Ovary (tissue), 9 donors: ENCODE measurements around the gene GLP1R. TPM values are rescaled to one million over a fixed set of nuclear protein-coding genes. Genes with fewer than 3 reads are reported as not detected.

Experiments
- DNase-seq, 5 donors: peaks; one replicate each; pipeline ENCODE4 v3.0.0-alpha.2; 2019 to 2020
- H3K27ac ChIP-seq, 2 donors: fragments of 200-600 bp; one replicate each; pipeline versions ENCODE4 v1.5.1 to v1.8.0; 2019 to 2022
- H3K27me3 ChIP-seq: fragments of 200-600 bp; one replicate; pipeline ENCODE4 v1.8.0; 2022
- H3K36me3 ChIP-seq: fragments of 200-600 bp; sonication (generic); one replicate; pipeline ENCODE4 v1.5.1; 2019
- H3K4me1 ChIP-seq: one replicate; pipeline ENCODE4 v1.8.1; 2013; ENCODE audit warnings: mild to moderate bottlenecking, moderate library complexity; ENCODE audit not compliant: insufficient read depth
- H3K4me3 ChIP-seq: fragments of 200-600 bp; sonication (generic); one replicate; pipeline ENCODE4 v1.5.1; 2017
- H3K9me3 ChIP-seq, 2 donors: fragments of 200-600 bp in 1 of 2; sonication (generic) in 1 of 2; one replicate each; pipeline versions ENCODE4 v1.5.1 to v1.8.1; 2013 to 2019; ENCODE audit warnings: mild to moderate bottlenecking in 1 of 2, moderate library complexity in 1 of 2
- EP300 ChIP-seq: sonication (generic); formaldehyde crosslinking; IDR thresholded peaks from one replicate; pipeline ENCODE4 v1.6.1; 2017; ENCODE audit warnings: antibody characterized with exemption
- POLR2A ChIP-seq: fragments of 450-650 bp; IDR thresholded peaks from one replicate; pipeline ENCODE4 v1.6.1; 2017; ENCODE audit warnings: antibody characterized with exemption, mild to moderate bottlenecking, moderate library complexity
- WGBS, 3 donors: extraction: QIAGEN DNeasy Blood & Tissue Kit in 1 of 3; methylation state at CpG; one replicate each; pipeline versions ENCODE4 v1.1.5 to v1.1.7; 2013 to 2017; 5-methylcytosine and 5-hydroxymethylcytosine counted together
- intact Hi-C, 4 donors: fragments of 100-400 bp; cut with DNase I; formaldehyde crosslinking; loops; one replicate each; pipeline versions ENCODE4 v1.11.0 to v1.15.1; 2022 to 2023
- polyA plus RNA-seq, 2 donors: library from polyadenylated mRNA; stranded (reverse); fragments of 200-250 nt in 1 of 2; fragments of 350-450 nt in 1 of 2; fragmentation: Illumina TruSeq in 1 of 2; extraction: RNeasy Lipid Tissue Mini Kit (QIAGEN cat#74804) in 1 of 2; gene quantifications; one replicate each; pipeline ENCODE4 v1.2.3, GENCODE V29; 2013 to 2014
- total RNA-seq, 7 donors: library from RNA; depleted of rRNA in 2 of 7; stranded (reverse); fragments of >200 nt in 2 of 7; fragmentation: NEBNext Ultra II Directional in 3 of 7; extraction: Animal tissue kit (Norgen Biotek cat#: 25700) in 3 of 7; gene quantifications; one replicate each; pipeline versions ENCODE4 v1.1.0 to v1.2.4, GENCODE V29; 2016 to 2023
- TF ChIP-seq, protein P1 (sequence below), 3 donors: fragments of 450-650 bp in 2 of 3; fragments of 200-600 bp in 1 of 3; IDR thresholded peaks; one replicate each; pipeline versions ENCODE4 v1.5.1 to v1.8.0; 2016 to 2022; ENCODE audit warnings: antibody characterized with exemption in 3 of 3, mild to moderate bottlenecking in 1 of 3
- donor health status: DM: no; HTN: no; CAD: no; lungs with moderate emphysema.
- donor health status: DM: no; HTN: no; CAD: no.
- donor health status: Bipolar disorder and iron deficiency.
- donor health status: DM: yes; HTN: yes; CAD: no.
- donor health status: DM: no; HTN: no; CAD: no.
- donor health status: DM: yes; HTN: yes; CAD: no.

GLP1R gene
- total and polyA plus RNA-seq, 9 donors = 0.08 TPM; not detected in 8

DNA sequence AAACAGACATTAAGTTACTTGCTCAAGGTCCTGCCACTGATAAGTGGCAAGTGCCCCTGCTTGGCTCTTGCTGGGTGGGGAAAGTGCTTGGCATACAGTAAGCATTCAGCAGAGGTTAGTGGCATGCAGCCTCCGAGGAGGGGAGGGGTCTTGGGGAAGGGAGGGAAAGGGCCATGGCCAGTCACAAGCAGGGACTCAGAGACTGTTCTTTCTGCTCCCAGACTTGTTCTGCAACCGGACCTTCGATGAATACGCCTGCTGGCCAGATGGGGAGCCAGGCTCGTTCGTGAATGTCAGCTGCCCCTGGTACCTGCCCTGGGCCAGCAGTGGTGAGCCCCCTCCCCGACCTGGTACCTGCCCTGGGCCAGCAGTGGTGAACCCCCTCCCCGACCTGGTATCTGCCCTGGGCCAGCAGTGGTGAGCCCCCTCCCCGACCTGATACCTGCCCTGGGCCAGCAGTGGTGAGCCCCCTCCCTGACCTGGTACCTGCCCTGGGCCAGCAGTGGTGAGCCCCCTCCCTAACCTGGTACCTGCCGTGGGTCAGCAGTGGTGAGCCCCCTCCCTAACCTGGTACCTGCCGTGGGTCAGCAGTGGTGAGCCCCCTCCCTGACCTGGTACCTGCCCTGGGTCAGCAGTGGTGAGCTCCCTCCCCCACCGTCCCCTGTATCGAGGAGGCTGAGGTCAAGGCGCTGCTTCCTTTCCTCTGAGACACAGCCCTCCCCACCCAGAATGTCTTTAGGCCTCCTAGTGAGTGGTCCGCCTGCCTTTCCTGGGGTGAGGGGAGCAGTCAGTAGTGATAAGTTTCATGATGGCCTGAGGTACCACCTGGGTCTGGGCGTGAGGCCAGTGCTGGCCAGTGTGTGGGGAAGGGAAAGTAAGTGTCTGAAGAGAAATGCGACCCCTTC lies 8.9 kb downstream of the GLP1R start:
- no peak for TF ChIP-seq EP300
- H3K27ac ChIP-seq = no peak overlapping the region
- WGBS, 3 donors = 60 to 70% (median 64%) methylated on average over 14 to 17 of the region's 17 CpGs
- H3K4me1 ChIP-seq = no peaks in the 10 kb centered on the region
- no peak overlapping the region for H3K4me3 ChIP-seq
- no peaks in the 10 kb centered on the region for H3K36me3 ChIP-seq
- intact Hi-C loops = no loop called here
- DNase-seq = no peak
- H3K27me3 ChIP-seq = no peaks in the 10 kb centered on the region
- H3K9me3 ChIP-seq = no peaks in the 10 kb centered on the region

DNA sequence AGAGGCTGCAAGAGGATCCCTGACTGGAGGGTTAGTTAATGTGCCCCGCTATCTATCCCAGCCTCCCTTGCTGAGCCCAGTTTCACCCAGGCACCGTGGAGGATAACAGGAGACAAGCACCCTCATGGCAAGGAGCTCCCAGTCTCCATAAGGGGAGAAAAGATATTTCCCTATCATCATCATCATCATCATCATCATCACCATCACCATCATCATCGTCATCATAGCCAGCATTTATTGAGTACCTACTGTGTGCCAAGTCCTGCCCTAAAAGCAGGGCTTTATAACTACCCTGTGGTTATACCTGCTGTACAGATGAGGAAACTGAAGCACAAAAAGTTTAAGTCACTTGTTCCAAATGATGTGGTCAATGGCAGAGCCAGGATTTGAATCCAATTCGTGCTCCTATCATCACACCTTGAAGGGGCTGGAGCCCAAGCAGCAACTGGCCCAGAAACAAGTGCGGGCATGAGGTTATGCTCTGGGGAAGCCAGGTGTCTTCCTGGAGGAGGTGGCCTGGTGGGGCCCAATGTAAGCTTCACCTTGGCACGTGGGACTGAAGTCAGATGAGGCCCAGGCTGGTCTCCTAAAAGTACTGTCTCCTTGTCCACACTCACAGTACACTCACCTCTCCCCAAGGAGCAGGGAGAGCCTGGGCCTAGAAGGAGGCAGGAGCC lies 10.0 kb downstream of the GLP1R start:
- Histone ChIP-seq H3K4me3 (no peak overlapping the region), H3K27me3 (no peaks in the 10 kb centered on the region), H3K9me3 (no peaks in the 10 kb centered on the region), H3K36me3 (no peaks in the 10 kb centered on the region), H3K27ac (no peak overlapping the region), H3K4me1 (no peaks in the 10 kb centered on the region)
- 83 to 86% (median 83%) methylated on average over 6 of the region's 6 CpGs for WGBS, 3 donors
- intact Hi-C loops = no loop called here
- DNase-seq = no peak
- TF ChIP-seq POLR2A = no peak

DNA sequence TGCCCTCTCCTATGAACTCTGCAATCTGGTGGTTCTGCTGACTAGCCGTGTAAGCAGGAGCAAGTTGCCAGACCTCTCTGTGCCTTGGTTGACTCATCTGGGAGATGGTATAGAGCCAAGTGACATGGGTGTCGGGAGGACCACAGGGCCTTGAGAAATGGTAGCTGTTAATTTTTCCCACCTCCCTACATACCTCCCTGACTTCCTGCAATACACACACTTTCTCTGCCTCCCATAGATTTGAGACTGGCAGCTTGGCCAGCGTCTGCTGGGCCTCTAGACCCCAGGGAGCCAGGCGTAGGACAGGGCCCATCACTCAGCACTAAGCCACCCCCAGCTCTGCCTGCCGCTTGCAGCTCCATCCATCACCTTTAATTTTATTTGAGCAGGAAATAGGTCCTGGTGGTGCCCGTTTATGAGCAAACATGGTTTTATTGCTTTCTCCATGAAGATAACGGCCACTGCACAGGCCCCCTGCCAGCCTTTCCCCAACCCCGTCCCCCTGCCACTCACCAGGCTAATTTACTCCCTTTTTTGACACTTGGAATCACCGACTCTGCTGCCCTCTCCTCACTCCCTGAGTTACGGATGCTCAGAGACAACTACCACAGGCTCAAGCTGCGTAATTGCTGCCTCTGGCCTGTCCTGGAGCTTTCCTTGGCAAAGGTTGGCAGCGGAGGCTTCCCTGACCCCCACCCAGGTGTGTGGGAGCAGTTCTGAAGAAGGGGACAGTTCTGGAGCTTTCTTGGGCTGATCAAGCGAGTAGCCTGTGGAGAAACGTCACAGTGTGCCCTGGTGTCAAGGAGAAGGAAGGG lies 11.1 kb downstream of the GLP1R start:
- Histone ChIP-seq H3K9me3 (no peaks in the 10 kb centered on the region), H3K4me1 (no peaks in the 10 kb centered on the region), H3K36me3 (no peaks in the 10 kb centered on the region), H3K27me3 (no peaks in the 10 kb centered on the region), H3K27ac (no peak overlapping the region), H3K4me3 (no peak overlapping the region)
- no peak for TF ChIP-seq EP300
- intact Hi-C loops = no loop called here
- no peak for DNase-seq
- 50 to 54% (median 51%) methylated on average over 14 of the region's 14 CpGs for WGBS, 3 donors

DNA sequence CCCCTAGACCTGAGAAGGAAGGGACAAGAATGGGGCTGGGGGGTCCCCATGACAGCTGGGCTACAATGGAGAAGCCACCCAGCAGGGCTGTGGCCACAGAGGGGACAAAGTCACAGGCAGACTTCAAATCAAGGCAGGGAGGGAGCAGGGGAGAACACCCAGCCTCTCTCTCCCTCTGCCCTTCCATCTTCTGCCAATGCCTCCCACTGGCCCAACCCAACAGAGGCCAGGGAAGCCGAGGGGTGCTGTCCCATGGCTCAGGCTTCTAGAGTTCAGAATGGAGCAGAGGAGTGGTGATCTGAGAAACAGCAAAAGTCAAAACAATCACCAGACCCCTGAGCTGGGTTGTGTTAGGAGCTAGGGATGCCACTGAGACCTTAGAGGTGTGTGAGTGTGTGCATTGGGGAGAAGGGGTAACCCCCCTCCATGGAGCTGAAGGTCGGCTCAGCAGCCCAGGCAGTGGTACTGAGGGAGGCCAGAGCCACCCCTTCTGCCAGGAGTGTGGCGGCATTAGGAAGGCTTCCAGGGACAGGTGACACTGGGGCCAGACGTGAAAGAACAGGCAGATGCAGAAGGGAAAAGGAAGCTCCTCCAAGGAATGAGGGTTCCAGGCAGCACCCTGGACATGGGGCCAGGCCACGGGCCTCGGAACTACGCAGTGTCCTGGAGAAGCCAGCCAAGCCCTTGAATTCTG lies 12.0 kb downstream of the GLP1R start:
- 46 to 54% (median 52%) methylated on average over 7 of the region's 7 CpGs for WGBS, 3 donors
- TF ChIP-seq POLR2A = no peak
- no peak for TF ChIP-seq EP300
- TF ChIP-seq, protein P1, sequence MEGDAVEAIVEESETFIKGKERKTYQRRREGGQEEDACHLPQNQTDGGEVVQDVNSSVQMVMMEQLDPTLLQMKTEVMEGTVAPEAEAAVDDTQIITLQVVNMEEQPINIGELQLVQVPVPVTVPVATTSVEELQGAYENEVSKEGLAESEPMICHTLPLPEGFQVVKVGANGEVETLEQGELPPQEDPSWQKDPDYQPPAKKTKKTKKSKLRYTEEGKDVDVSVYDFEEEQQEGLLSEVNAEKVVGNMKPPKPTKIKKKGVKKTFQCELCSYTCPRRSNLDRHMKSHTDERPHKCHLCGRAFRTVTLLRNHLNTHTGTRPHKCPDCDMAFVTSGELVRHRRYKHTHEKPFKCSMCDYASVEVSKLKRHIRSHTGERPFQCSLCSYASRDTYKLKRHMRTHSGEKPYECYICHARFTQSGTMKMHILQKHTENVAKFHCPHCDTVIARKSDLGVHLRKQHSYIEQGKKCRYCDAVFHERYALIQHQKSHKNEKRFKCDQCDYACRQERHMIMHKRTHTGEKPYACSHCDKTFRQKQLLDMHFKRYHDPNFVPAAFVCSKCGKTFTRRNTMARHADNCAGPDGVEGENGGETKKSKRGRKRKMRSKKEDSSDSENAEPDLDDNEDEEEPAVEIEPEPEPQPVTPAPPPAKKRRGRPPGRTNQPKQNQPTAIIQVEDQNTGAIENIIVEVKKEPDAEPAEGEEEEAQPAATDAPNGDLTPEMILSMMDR (IDR thresholded peaks at IDR 0.05) = no peak
- no peaks in the 10 kb centered on the region for H3K4me1 ChIP-seq
- no peak overlapping the region for H3K27ac ChIP-seq
- no peaks in the 10 kb centered on the region for H3K27me3 ChIP-seq
- no peak for DNase-seq
- H3K9me3 ChIP-seq = no peaks in the 10 kb centered on the region
- intact Hi-C loops = no loop called here
- no peak overlapping the region for H3K4me3 ChIP-seq
- no peaks in the 10 kb centered on the region for H3K36me3 ChIP-seq

DNA sequence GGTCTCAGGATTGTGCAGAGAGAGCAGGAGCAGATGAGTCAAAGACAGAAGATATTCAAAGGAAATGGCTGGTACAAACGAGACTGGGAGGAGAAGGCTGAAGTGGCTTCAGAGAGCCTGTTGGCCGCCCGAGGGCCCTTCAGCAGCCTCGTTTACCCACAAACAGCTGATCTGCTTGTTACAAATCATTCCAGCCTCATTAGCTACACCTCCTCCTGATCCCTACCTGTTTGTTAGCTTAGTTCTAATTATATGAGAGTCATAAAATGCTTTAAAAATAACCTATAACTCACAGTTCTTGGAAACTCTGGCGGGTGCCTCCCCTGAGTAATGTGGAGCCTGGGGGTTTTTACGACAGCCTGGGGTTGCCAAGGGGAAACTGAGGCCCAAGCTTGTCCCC lies 12.6 kb downstream of the GLP1R start:
- H3K9me3 ChIP-seq = no peaks in the 10 kb centered on the region
- H3K36me3 ChIP-seq = no peaks in the 10 kb centered on the region
- intact Hi-C loops = no loop called here
- TF ChIP-seq, protein P1 (IDR thresholded peaks at IDR 0.05) = no peak
- TF ChIP-seq POLR2A = no peak
- TF ChIP-seq EP300 = no peak
- no peaks in the 10 kb centered on the region for H3K4me1 ChIP-seq
- DNase-seq = no peak
- no peak overlapping the region for H3K27ac ChIP-seq
- no peak overlapping the region for H3K4me3 ChIP-seq
- 32 to 44% (median 42%) methylated on average over 6 of the region's 6 CpGs for WGBS, 3 donors
- no peaks in the 10 kb centered on the region for H3K27me3 ChIP-seq
